NCI-H526 treated with DMSO at 0.1 percent for 48 hours (cell line): Measurements from ENCODE around the gene ARHGAP10.

Source experiments
- DNase-seq: peaks from one replicate; lab custom pipeline; 2025; lab: John Stamatoyannopoulos, UW

ARHGAP10 gene

DNA sequence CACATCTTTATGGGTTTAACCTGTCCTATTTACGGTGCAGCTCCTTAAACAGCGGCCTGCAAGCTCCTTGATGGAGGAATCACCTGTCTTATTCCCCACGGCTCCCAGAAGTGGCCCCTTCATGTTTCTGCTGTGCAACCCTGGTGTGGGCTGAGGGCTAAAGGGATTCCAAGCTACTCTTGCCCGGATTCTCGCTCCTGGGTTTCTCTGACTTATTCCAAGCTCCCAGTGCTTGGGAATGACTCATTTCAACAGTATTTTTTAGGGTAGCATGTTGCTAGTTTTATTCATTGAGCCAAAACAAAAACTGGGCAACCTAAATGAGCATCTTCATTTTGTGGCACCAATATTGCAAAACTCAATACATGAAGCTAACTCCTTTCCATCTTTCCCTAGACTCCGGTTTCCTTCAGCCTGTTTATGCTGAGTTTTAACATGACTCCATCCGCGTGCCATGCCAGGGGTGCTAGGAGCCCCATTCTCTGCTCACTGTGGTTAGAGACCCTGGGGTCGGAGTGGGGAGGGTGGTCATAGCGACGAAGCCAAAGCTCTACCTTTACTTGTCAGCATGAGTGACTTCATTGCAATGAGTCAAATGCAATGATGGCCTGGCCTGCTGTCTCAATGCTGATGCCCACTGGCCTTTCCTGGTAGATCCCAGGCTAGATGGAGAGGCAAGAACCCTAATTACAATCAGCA, 360.6 kb downstream of the ARHGAP10 start:
- no peak for DNase-seq

DNA sequence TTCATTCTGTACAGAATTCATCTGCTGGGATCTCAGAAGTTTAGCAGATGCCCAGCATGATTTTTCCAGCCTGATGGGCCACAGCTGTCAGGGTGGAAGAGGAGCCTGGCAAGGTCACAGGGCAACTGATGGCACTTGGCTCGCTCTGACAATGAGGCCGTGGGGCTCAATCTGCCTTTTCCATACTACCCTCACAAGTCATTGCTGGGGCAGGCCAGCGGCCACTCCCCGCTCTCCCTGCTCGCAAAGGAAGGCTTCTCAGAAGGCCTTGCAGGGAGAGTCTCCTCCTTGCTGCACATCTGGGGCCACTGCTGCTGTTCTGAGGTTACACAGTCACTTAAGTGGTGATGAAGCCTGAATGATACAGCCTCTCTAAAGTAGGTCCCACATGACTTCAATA, 361.2 kb downstream of the ARHGAP10 start:
- DNase-seq = no peak

DNA sequence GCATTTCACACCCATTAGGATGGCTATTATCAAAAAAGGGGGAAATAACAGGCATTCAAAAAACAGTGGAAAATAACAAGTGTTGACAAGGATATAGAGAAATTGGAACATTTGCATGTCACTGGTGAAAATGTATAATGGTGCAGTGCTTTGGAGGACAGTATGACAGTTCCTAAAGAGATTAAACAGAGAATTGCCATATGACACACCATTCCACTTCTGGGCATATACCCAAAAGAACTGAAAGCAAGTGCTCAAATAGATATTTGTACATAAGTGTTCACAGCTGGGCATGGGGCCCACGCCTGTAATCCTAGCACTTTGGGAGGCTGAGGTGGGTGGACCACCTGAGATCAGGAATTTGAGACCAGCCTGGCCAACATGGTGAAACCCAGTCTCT, 362.3 kb downstream of the ARHGAP10 start:
- DNase-seq = no peak

- DNase-seq = no peak
Observed at GRCh38 chr4:148095346-148095923, 363.5 kb downstream of the ARHGAP10 start.

DNA sequence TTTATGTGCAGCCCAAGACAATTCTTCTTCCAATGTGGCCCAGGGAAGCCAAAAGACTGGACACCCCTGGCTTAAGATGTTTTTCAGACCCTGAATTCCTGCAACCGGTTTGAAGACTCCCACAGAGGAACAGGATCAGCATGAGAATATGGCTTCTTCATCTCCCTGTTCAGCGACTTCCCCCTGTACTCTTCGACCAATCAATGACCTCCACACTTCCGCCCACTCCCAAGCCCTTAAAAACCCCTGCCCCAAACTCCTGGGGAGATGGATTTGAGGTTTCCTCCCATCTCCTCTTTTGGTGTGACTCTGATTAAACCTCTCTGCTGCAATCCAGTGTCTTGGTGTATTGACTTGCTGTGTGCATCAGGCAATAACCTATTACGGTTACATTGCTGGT, 365.9 kb downstream of the ARHGAP10 start:
- DNase-seq = no peak

DNA sequence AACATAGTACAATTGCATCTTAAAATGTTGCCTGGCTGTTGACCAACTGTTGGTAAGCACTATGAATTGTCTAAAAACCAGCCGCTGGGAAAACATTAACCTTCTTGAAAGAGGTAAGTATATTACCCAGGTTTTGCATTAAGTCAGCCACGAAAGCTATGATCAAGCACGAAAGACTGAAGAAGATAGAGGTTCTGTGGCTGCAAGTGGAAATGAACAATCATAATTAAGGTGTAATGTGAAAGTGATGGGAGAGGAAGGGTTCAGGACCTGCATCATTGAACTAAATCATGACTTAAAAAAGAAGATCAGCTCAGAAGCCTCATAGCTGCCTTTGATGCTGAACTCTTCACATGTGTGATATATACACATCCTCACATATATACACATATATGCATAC, 369.3 kb downstream of the ARHGAP10 start:
- no peak for DNase-seq

DNA sequence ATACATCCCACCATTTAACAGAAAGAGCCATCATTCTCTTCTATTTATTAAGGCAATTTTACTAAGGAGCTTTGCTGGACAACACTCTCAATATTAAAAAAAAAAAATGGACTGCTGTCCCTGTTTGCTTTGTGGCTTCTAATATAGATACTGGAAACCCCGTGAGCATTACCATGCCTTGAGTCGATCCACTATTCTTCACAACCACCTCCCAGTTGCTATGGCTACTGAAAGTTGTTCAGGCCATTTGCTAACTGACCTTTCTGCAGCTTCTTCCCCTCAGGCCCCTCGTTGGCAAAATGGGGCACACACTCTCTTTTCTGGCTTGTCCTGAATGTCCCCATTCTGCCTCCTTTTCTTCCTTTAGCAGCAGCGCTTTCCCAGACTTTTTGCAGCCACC, 369.9 kb downstream of the ARHGAP10 start:
- no peak for DNase-seq

GRCh38 chr4:148103597-148104355, 371.9 kb downstream of the ARHGAP10 start:
- no peak for DNase-seq

DNA sequence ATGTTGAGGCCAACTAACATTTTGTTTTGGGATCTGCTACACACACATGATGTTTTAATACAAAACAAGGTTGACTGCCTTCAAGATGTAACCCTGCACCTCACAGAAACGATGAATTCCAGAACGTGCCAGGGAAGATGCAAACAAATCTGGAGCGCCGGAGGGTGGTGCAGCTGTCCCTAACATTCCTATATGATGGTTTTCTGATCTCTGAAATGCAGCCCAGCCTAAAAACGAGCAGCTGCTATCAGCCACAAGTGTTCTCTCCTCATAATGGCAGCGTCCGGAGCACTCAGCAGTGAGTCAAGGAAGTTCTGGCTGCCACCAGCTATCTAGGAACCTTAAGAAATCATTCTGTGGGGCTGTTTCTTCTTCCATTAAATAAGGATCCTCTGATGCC, 376.9 kb downstream of the ARHGAP10 start:
- no peak for DNase-seq

GRCh38 chr4:148109216-148109615, 377.3 kb downstream of the ARHGAP10 start:
- no peak for DNase-seq

- DNase-seq = no peak
Observed at GRCh38 chr4:148110169-148110568, 378.3 kb downstream of the ARHGAP10 start.

GRCh38 chr4:148112231-148112982, 380.5 kb downstream of the ARHGAP10 start:
- DNase-seq = no peak

GRCh38 chr4:148114436-148114835, 382.5 kb downstream of the ARHGAP10 start:
- no peak for DNase-seq

- DNase-seq = no peak
Observed at GRCh38 chr4:148116264-148116663, 384.4 kb downstream of the ARHGAP10 start.

DNA sequence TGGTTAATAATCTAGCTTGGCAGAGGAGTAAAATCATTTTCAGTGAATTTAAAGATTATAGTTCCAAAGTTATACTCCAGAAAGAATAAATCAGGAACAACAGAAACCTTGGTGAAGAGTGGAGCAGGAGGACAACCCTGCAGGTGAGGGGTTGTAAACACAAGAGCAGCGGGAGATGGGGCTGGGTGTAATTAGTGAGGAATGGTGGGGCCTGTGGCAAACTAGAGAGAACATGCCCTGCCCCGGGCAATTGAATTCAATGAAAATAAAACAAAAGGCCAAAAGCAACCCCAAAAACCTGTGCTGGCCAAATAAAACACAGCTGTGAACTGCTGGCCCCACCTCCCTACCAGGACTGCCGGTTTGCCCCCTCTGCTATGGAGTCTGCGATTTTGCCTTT, 385.1 kb downstream of the ARHGAP10 start:
- no peak for DNase-seq

DNA sequence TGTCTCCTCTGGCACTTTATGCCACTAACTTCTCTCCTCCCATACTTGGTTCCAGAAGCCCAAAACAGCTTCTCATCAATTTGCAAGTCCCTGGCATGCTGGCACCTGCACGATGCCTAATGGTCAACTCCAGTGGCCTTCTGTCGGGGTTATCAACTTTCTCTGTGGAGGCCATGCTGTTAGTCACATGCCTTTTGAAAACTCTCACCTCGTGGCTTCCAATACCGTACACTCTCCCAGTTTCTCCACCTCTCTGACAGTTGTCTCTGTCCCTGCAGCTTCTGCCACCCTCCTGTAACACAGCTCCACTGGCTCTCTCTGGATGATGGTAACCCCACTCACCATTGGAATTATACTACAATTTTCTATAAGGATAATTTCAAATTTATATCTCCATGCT, 386.3 kb downstream of the ARHGAP10 start:
- DNase-seq = no peak

DNA sequence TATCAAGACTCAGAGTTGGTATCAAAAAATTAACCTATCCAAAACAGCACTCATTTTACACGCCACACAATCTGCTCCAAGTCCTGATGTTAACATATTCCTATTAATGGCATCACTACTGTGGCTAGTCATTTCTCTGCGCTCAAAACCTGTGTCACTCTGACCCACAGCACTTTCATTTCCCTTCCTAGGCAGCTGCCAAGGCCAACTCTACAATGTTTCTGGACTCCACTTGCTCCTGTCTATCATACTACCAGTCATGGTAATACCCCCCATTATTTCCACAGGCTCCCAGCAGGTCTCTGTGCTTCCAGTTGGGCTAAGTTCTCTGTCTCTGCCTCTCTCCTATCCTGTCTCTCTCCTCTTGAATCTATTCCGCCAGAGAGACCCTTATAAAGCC, 386.7 kb downstream of the ARHGAP10 start:
- no peak for DNase-seq

DNA sequence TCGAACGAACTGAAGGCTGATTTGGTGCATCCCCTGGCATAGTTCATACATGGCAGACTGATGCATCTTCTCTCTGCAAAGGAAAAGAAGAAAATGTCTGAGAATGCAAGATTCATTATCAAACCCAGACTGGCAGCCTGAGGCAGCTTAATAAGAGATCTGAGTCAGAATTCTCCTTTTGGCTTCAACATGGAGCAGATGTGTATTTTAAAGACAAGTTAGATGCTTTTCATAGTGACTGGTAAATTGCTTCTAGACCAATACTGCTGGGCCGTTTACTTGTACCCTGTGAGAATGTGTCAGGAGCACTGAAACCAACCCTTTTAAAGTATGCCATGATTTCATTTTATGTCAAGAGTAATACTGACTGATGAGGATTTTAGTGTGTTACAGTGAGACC, 388.3 kb downstream of the ARHGAP10 start:
- no peak for DNase-seq
